GM19025 (cell line): ENCODE data around the gene CPEB3.
A peak's percentile ranks its signal among the peaks of the same experiment; 100 is the strongest.
"Not testable (repeated sequence)": the region's sequence is repeated elsewhere in the genome, so short reads cannot be mapped to it uniquely, and the experiment has no call there.

ENCODE experiments used
- ATAC-seq: cut with Tn5 transposase; IDR thresholded peaks from one replicate; pipeline ENCODE4 v1.9.1; 2021; ENCODE audit warnings: mild to moderate bottlenecking, low read depth, moderate library complexity; ENCODE audit not compliant: unreplicated experiment

The CPEB3 gene

GRCh38 chr10:92290837-92291615 lies at the start of gene CPEB3, which contains the start of gene MARCHF5:
Gene CPEB3 (minus strand): TSS chr10:92291078. CDS start chr10:92240350, 50,728 bp downstream.
Gene MARCHF5 (plus strand): TSS chr10:92291167. CDS start chr10:92291495, 328 bp downstream.
- peak; percentile 99 for ATAC-seq

- ATAC-seq, result not testable (repeated sequence)
Observed at GRCh38 chr10:92329927-92330326, 39.0 kb upstream of the CPEB3 start.

GRCh38 chr10:92328993-92329392 lies 38.1 kb upstream of the CPEB3 start:
- ATAC-seq, result no peak

GRCh38 chr10:92327445-92328433 lies 36.9 kb upstream of the CPEB3 start:
- no peak for ATAC-seq

GRCh38 chr10:92323079-92323478 lies 32.2 kb upstream of the CPEB3 start:
- no peak for ATAC-seq

GRCh38 chr10:92316610-92317009 lies 25.7 kb upstream of the CPEB3 start:
- no peak for ATAC-seq

- ATAC-seq, result no peak
Observed at GRCh38 chr10:92313750-92314149, 22.9 kb upstream of the CPEB3 start.

GRCh38 chr10:92309272-92309671 lies 18.4 kb upstream of the CPEB3 start:
- no peak for ATAC-seq

GRCh38 chr10:92305133-92306072 lies 14.5 kb upstream of the CPEB3 start:
- no peak for ATAC-seq

GRCh38 chr10:92304061-92304460 lies 13.2 kb upstream of the CPEB3 start:
- no peak for ATAC-seq

- no peak for ATAC-seq
Observed at GRCh38 chr10:92303096-92303495, 12.2 kb upstream of the CPEB3 start.

GRCh38 chr10:92298487-92298886 lies 7.6 kb upstream of the CPEB3 start:
- ATAC-seq, result no peak

GRCh38 chr10:92291921-92292845 lies 1.3 kb upstream of the CPEB3 start:
- no peak for ATAC-seq

GRCh38 chr10:92291616-92291865 lies 663 bp upstream of the CPEB3 start:
- no peak for ATAC-seq

GRCh38 chr10:92290076-92290836 lies 622 bp downstream of the CPEB3 start:
- ATAC-seq, result no peak

- ATAC-seq, result no peak
Observed at GRCh38 chr10:92284112-92284704, 6.7 kb downstream of the CPEB3 start.

GRCh38 chr10:92278996-92279696 lies 11.7 kb downstream of the CPEB3 start:
- ATAC-seq, result no peak

GRCh38 chr10:92274071-92274470 lies 16.8 kb downstream of the CPEB3 start:
- ATAC-seq, result no peak
